Cortex of kidney (tissue), 1 donor: Measurements from ENCODE around the gene LASP1.
"Not testable (repeated sequence)": the region's sequence is repeated elsewhere in the genome, so short reads cannot be mapped to it uniquely, and the experiment has no call there.

Experiments
- DNase-seq: peaks from one replicate; lab custom pipeline; 2025; lab: John Stamatoyannopoulos, UW

Gene LASP1

DNA sequence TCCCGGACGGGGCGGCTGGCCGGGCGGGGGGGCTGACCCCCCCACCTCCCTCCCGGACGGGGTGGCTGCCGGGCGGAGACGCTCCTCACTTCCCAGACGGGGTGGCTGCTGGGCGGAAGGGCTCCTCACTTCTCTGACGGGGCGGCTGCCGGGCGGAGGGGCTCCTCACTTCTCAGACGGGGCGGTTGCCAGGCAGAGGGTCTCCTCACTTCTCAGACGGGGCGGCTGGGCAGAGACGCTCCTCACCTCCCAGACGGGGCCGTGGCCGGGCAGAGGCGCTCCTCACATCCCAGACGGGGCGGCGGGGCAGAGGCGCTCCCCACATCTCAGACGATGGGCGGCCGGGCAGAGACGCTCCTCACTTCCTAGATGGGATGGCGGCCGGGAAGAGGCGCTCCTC, 60.9 kb downstream of the LASP1 start:
- not testable (repeated sequence) for DNase-seq

- not testable (repeated sequence) for DNase-seq
Measured at GRCh38 chr17:38933962-38934361, 64.1 kb downstream of the LASP1 start.

GRCh38 chr17:38939987-38940386, 70.1 kb downstream of the LASP1 start:
- no peak for DNase-seq

DNA sequence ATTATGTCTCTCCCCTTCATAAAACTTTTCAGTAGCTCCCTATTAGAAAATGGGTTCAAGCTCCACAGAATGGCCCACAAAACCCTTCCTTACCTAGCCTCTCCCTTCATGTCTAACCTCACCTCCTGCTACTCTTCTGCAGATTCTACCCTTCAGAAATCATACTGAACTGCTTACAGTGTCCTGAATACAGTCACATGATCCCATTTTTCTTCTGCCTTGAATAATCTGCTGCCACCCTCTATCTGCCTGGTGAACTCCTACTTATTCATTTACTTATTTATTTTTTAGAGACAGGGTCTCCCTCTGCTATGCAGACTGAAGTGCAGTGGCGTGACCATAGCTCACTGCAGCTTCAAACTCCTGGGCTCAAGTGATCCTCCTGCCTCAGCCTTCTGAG, 70.5 kb downstream of the LASP1 start:
- DNase-seq: no peak

DNA sequence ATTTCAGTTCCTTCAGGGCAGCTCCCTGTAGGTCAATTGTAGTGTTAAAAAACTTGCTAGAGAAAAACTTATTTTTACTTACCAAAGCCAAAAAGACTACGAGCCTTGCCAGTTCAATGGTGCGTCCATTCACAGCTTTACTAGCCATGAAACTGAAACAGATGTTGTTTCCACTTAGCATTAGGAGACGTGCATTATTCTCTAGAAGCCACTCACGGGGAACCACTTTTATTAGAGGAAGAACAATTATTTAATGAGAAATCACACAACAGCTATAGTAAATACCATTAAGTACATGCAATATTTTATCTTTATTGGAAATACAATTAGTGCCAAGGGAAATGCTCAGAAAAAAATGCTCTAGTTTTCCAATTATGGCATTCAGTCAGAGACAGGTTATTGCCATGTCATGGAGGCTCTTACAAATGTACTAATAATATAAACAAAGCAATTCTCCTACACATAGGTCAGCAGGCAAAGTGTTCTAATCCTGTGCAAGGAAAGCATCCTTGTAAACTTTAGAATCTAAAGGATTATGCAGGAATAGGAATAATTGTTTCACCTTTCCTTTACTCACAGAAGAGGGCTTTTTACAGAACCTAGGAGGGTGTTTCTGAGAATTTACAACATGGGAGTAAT, 73.0 kb downstream of the LASP1 start:
- no peak for DNase-seq

DNA sequence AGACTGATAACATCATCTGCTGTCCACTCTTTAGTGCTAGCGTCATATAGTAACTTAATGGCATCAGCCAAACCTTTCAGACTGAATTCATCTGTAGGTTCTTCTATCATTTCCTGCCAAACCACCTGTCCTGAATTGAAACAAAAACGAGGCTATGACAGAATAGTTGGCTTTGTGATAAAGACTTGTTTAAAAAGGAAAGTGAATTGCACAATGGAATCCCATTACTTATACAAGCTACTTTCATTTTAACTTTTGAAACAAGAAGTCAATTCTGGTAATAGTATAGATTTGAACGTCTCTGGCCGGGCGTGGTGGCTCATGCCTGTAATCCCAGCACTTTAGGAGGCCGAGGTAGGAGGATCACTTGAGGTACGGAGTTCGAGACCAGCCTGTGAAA, 73.7 kb downstream of the LASP1 start:
- no peak for DNase-seq

GRCh38 chr17:38947189-38947588, 77.3 kb downstream of the LASP1 start:
- DNase-seq: no peak

DNA sequence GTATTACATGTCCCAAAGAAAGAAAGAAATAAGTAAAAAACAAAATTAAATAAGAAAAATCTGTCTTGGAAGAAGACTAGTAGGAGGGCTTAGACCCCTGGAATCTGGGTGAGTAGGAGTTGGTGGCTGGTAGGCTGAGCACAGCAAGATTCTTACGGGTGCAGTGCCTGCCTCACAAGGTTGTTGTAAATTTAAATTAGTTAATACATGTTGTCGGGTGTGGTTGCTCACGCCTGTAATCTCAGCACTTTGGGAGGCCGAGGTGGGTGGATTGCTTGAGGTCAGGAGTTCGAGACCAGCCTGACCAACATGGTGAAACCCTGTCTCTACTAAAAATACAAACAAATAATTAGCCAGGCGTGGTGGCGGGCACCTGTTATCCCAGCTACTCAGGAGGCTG, 83.9 kb downstream of the LASP1 start:
- not testable (repeated sequence) for DNase-seq

DNA sequence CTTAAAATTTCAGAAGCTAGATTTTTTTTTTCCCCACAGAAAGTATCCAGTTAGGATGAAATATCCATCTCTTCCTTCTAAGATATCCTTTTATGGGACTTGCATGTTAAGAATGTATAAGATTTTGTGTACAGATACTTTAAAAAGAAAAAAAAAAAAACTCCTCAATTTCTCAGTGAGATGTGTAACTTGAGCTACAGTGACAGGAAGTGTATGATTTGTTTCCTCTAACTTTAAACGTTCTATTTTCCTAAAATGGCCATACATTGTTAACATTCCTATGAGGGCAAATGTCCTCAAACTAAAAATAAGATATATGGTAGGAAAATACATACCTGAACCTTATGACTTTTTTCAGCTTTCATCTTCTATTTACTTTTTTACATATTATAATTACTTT, 88.5 kb downstream of the LASP1 start:
- no peak for DNase-seq

DNA sequence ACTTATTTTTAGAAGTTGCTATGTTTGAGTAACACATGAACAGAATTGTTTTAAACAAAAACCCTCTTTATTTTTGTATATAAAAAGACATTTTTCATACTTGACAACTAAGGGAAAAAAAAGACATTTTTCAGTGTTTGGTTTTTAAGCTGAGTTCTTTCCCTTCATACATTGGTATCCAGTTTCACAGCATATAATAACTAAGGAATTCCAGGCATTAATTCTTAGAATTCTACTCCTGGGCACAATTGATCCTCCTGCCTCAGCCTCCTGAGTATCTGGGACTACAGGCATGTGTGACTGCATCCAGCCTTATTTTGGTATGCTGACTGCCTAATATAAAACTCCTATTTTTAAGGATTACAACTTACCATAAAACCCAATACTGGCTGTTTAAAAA, 88.9 kb downstream of the LASP1 start:
- no peak for DNase-seq

DNA sequence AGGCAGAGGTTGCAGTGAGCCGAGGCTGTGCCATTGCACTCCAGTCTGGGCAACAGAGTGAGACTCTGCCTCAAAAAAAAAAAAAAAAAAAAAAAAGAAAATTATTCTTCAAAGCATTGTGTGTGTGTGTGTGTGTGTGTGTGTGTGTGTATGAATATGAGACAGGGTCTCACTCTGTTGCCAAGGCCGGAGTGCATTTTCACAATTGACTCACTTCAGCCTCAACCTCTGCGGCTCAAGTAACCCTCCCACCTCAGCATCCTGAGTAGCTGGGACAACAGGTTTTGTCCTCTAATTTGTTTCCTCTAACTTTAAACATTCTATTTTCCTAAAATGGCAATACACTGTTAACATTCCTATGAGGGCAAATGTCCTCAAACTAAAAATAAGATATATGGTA, 89.7 kb downstream of the LASP1 start:
- DNase-seq: no peak

- no peak for DNase-seq
Measured at GRCh38 chr17:38960402-38960801, 90.5 kb downstream of the LASP1 start.

GRCh38 chr17:38961413-38961812, 91.6 kb downstream of the LASP1 start:
- no peak for DNase-seq

DNA sequence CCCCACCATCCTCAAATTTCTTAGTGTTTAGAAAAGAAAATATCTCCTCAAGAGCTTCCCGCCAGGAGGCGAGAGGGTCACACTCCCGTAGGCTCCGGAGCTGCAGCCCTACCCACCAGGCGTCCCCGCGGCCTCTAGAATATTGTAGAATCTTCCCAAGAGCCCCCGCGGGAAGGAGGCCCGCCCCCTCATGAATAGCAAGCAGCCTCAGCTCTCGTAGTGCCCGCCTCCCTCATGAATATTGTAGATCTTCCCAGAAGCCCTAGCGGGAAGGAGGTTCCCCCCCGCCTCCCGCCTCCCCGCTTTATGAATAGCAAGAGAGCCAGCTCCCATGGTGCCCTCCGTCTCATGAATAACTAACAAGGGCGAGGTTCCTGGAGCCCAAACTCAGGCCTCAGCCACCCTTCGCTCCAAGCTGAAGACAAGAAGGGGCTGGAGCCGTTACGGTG, 97.5 kb downstream of the LASP1 start, which contains the start of gene FBXO47:
FBXO47 (minus strand) TSS at position 114 of the 449 bp plus-strand sequence. CDS start 4,378 bp downstream, outside the sequence.
- no peak for DNase-seq

GRCh38 chr17:38969281-38969680, 99.4 kb downstream of the LASP1 start:
- DNase-seq: no peak

GRCh38 chr17:38970128-38970527, 100.3 kb downstream of the LASP1 start:
- DNase-seq: no peak

- DNase-seq: no peak
Measured at GRCh38 chr17:38970804-38971203, 100.9 kb downstream of the LASP1 start.
